Measurements from ENCODE around the gene CAPN12. TPM values are rescaled to one million over a fixed set of nuclear protein-coding genes. Genes with fewer than 3 reads are reported as not detected.
"Not testable (repeated sequence)": the region's sequence is repeated elsewhere in the genome, so short reads cannot be mapped to it uniquely, and the experiment has no call there.

CAPN12 gene
- total RNA-seq, 2 experiments from 2014 or later, result 1.6 to 2.0 TPM

- intact Hi-C loops (cut with DNase I, micrococcal nuclease), result loop anchor here in 1 of 2 experiments (5.0 kb wide), 1 partner anchor 44 kb away; the partner anchor contains the start of gene ECH1
- CTCF ChIA-PET, result interaction anchor here (1.2 kb wide), 1 partner anchor 142 kb away, joined by 3 read pairs; the partner anchor contains the start of genes MRPS12 and SARS2
- DNase-seq, result no peak
- Mint-ChIP-seq H3K9me3 (no peaks in the 10 kb centered on the region), H3K27ac (no peak within 1 kb of the TSS), H3K27me3 (no peaks in the 10 kb centered on the region), H3K4me3 (no peak within 1 kb of the TSS), H3K4me1 (ENCODE audit: low read depth) (peaks cover 5% of the 10 kb centered on the region), H3K36me3 (ENCODE audit: low read depth) (no peaks in the 10 kb centered on the region)
- no peak for TF ChIP-seq CTCF (IDR thresholded peaks at IDR 0.05)
- Histone ChIP-seq H3K9me3 (ENCODE audit: control insufficient read depth in 1 of 2, insufficient read depth in 1 of 2, low read length in 2 of 2) (no peaks in the 10 kb centered on the region), H3K4me3 (ENCODE audit: low read length) (no peak within 1 kb of the TSS), H3K27me3 (ENCODE audit: control insufficient read depth in 1 of 2, insufficient read depth in 2 of 2, low read length in 2 of 2) (no peaks in the 10 kb centered on the region), H3K36me3 (ENCODE audit: insufficient read depth, low read length) (no peaks in the 10 kb centered on the region), H3K4me1 (ENCODE audit: insufficient read depth, low read length) (peaks cover 8% of the 10 kb centered on the region), H3K27ac (ENCODE audit: low read depth in 1 of 2, low read length in 2 of 2) (no peak within 1 kb of the TSS)
- POLR2A ChIA-PET, result no interaction called here
- ATAC-seq (ENCODE audit: poor library complexity), result no peak
These were observed 44.4 kb upstream of the CAPN12 start, which contains the start of gene LGALS7B for GRCh38 chr19:38788478-38789243. LGALS7B (plus strand) TSS chr19:38789200; CDS start chr19:38789227, 27 bp downstream.

- Histone ChIP-seq H3K9me3 (ENCODE audit: control insufficient read depth in 1 of 2, insufficient read depth in 1 of 2, low read length in 2 of 2) (no peaks in the 10 kb centered on the region), H3K4me3 (ENCODE audit: low read length) (no peak overlapping the region), H3K27ac (ENCODE audit: low read depth in 1 of 2, low read length in 2 of 2) (no peak overlapping the region), H3K27me3 (ENCODE audit: control insufficient read depth in 1 of 2, insufficient read depth in 2 of 2, low read length in 2 of 2) (no peaks in the 10 kb centered on the region), H3K4me1 (ENCODE audit: insufficient read depth, low read length) (no peaks in the 10 kb centered on the region), H3K36me3 (ENCODE audit: insufficient read depth, low read length) (no peaks in the 10 kb centered on the region)
- Mint-ChIP-seq H3K4me3 (no peak overlapping the region), H3K4me1 (ENCODE audit: low read depth) (no peaks in the 10 kb centered on the region), H3K9me3 (no peaks in the 10 kb centered on the region), H3K27me3 (no peaks in the 10 kb centered on the region), H3K36me3 (ENCODE audit: low read depth) (no peaks in the 10 kb centered on the region), H3K27ac (no peak overlapping the region)
- intact Hi-C loops (cut with DNase I, micrococcal nuclease), result loop anchor here in 1 of 2 experiments (2.0 to 5.0 kb wide), 2 partner anchors 18 to 46 kb away; partner anchors contain the start of gene ECH1
- ChIA-PET CTCF (no interaction called here), POLR2A (interaction anchor here (1.4 kb wide), 2 partner anchors 12 to 17 kb away, joined by 4 to 5 read pairs; no protein-coding TSS in a partner anchor)
- DNase-seq (no peak), ATAC-seq (ENCODE audit: poor library complexity) (no peak)
- TF ChIP-seq CTCF (IDR thresholded peaks at IDR 0.05), result no peak
These were observed 42.4 kb upstream of the CAPN12 start for GRCh38 chr19:38786572-38787265.

- H3K4me1 ChIP-seq (ENCODE audit: insufficient read depth, low read length); ATAC-seq (ENCODE audit: poor library complexity); H3K27me3 Mint-ChIP-seq; H3K27ac Mint-ChIP-seq; H3K9me3 Mint-ChIP-seq; H3K4me3 ChIP-seq (ENCODE audit: low read length); CTCF ChIA-PET; H3K27me3 ChIP-seq (ENCODE audit: control insufficient read depth in 1 of 2, insufficient read depth in 2 of 2, low read length in 2 of 2); H3K4me3 Mint-ChIP-seq; H3K4me1 Mint-ChIP-seq (ENCODE audit: low read depth); H3K36me3 ChIP-seq (ENCODE audit: insufficient read depth, low read length); H3K36me3 Mint-ChIP-seq (ENCODE audit: low read depth); DNase-seq; H3K9me3 ChIP-seq (ENCODE audit: control insufficient read depth in 1 of 2, insufficient read depth in 1 of 2, low read length in 2 of 2); H3K27ac ChIP-seq (ENCODE audit: low read depth in 1 of 2, low read length in 2 of 2): not testable (repeated sequence)
- POLR2A ChIA-PET, result interaction anchor here (1.4 kb wide), 2 partner anchors 11 to 16 kb away, joined by 4 to 5 read pairs; no protein-coding TSS in a partner anchor
- intact Hi-C loops (cut with DNase I, micrococcal nuclease), result loop anchor here in 1 of 2 experiments (2.0 to 5.0 kb wide), 2 partner anchors 17 to 46 kb away; partner anchors contain the start of gene ECH1
These were observed 41.8 kb upstream of the CAPN12 start for GRCh38 chr19:38786061-38786460.
